Esophagus muscularis mucosa (tissue), 4 donors: Measurements from ENCODE around the gene MAN2C1.

ENCODE experiments used
- EP300 ChIP-seq: sonication (generic); formaldehyde crosslinking; IDR thresholded peaks from one replicate; pipeline ENCODE4 v1.6.1; 2017; ENCODE audit warnings: antibody characterized with exemption
- POLR2A ChIP-seq: fragments of 450-650 bp; IDR thresholded peaks from one replicate; pipeline ENCODE4 v1.6.1; 2017; ENCODE audit warnings: antibody characterized with exemption, moderate library complexity, mild to moderate bottlenecking, low read depth
- POLR2AphosphoS5 ChIP-seq, 2 donors: sonication (generic); formaldehyde crosslinking; IDR thresholded peaks; one replicate each; pipeline ENCODE4 v1.6.1; 2017; ENCODE audit warnings: antibody characterized with exemption in 2 of 2
- TF ChIP-seq, protein P1 (sequence below), 3 experiments: fragments of 200-600 bp in 2 of 3; fragments of 450-650 bp in 1 of 3; sonication (generic) in 2 of 3; IDR thresholded peaks; one replicate each; pipeline ENCODE4 v1.5.1; 2017 to 2019; ENCODE audit warnings: antibody characterized with exemption in 3 of 3, mild to moderate bottlenecking in 2 of 3, moderate library complexity in 1 of 3

DNA sequence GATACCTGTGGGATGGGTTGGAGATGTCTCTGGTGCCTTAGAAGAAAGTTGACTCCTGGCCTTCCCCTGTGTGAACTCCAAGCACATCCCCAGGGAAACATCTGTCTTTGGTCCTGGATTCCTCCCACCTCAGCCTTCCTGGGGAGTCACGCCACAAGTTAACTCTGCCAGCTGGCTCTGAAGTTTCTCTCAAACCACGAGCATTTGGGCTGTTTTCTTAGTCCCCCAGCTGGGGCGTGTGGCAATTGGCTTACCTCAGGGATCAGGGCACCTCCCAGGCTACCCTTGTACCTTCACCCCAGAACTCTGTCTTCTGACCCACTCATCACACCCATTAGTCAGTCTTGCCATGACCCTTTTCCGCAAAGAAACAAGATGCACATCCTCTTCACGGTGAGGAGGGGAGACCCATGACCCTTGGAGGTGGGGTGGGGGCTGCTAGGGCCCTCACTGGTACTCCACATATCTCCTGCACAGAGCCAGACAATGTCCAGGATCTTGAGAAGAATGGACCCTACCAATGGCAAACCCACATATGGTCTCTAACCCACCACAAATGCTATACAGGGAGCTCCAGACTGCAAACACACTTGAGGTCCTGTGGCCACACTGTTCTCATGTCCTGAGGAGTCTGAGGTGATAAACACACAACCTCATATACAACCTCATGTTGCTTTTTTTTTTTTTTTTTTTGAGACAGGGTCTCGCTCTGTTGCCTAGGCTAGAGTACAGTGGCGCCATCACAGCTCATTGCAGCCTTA is 17.6 kb downstream of the MAN2C1 start:
- TF ChIP-seq, protein P1, sequence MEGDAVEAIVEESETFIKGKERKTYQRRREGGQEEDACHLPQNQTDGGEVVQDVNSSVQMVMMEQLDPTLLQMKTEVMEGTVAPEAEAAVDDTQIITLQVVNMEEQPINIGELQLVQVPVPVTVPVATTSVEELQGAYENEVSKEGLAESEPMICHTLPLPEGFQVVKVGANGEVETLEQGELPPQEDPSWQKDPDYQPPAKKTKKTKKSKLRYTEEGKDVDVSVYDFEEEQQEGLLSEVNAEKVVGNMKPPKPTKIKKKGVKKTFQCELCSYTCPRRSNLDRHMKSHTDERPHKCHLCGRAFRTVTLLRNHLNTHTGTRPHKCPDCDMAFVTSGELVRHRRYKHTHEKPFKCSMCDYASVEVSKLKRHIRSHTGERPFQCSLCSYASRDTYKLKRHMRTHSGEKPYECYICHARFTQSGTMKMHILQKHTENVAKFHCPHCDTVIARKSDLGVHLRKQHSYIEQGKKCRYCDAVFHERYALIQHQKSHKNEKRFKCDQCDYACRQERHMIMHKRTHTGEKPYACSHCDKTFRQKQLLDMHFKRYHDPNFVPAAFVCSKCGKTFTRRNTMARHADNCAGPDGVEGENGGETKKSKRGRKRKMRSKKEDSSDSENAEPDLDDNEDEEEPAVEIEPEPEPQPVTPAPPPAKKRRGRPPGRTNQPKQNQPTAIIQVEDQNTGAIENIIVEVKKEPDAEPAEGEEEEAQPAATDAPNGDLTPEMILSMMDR (IDR thresholded peaks at IDR 0.05), result no peak
- TF ChIP-seq EP300, result no peak
- no peak for TF ChIP-seq POLR2AphosphoS5 (IDR thresholded peaks at IDR 0.05)
- no peak for TF ChIP-seq POLR2A
